Measurements from ENCODE around the gene FIGNL2. TPM values are rescaled to one million over a fixed set of nuclear protein-coding genes. Genes with fewer than 3 reads are reported as not detected.

FIGNL2 gene
- total and polyA plus RNA-seq, 2 of the 13 experiments (the other 11 are each of a cell fraction or from before 2014, with no cell fraction given), result 0.82 to 1.00 TPM

DNA sequence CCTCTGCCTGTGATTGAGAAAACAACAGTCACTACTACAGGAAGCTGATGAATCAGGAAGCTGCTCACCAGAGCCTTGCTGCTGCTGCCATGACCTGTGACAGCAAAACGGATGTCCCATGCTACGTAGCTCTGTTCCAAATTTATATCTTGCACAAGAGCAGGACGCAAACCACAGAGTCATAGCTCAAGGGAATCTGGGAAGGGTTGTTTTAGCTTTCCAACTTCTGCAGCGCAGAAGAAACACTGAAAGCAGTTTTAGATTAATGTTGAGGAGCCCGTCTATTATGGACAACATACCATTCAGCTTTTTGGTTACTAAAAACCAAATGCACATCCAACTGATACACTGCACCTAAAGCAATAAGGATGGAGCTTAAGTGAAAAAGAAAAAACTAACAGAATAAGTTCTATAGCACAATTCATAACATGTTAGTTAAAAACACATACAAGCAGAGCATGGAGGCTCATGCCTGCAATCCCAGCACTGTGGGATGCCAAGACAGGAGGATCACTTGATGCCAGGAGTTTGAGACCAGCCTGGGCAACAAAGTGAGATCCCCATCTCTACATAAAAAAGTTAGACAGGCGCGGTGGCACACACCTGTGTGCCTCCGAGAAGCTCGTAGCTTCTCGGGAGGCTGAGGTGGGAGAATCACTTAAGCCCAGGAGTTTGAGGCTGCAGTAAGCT, 37.6 kb upstream of the FIGNL2 start (continued):
- TF ChIP-seq CENPX (CRISPR knock-in tag; IDR thresholded peaks at IDR 0.05) (no peak), ZBTB38 (CRISPR knock-in tag; IDR thresholded peaks at IDR 0.05) (0 out of 2 replicates have a peak, but pooled peaks have one; percentile 40), HMG20A (CRISPR knock-in tag; IDR thresholded peaks at IDR 0.05; ENCODE audit: borderline replicate concordance) (no peak), ZNF501 (CRISPR knock-in tag; IDR thresholded peaks at IDR 0.05) (no peak), KLF12 (CRISPR knock-in tag; IDR thresholded peaks at IDR 0.05; ENCODE audit: borderline replicate concordance) (no peak), ISX (CRISPR knock-in tag; conservative IDR thresholded peaks at IDR 0.05) (no peak), FOXO1 (CRISPR knock-in tag; IDR thresholded peaks at IDR 0.05) (no peak), MED1 (CRISPR knock-in tag; IDR thresholded peaks at IDR 0.05) (0 out of 2 replicates have a peak, but pooled peaks have one; percentile 16), SNRNP70 (IDR thresholded peaks at IDR 0.05; ENCODE audit: low read depth, low read length) (no peak), IRX3 (CRISPR knock-in tag; IDR thresholded peaks at IDR 0.05; ENCODE audit: borderline replicate concordance, low read depth) (no peak), MAFK (conservative IDR thresholded peaks at IDR 0.05 in 1 of 2, IDR thresholded peaks at IDR 0.05 in 1 of 2; ENCODE audit: low read length in 2 of 2) (no peak), NONO (IDR thresholded peaks at IDR 0.05) (no peak), NONO (CRISPR knock-in tag; conservative IDR thresholded peaks at IDR 0.05) (no peak), ARID2 (CRISPR knock-in tag; IDR thresholded peaks at IDR 0.05; ENCODE audit: borderline replicate concordance) (no peak), ELF3 (CRISPR knock-in tag; IDR thresholded peaks at IDR 0.05) (peak; percentile 38; the same call in 1 of the 2 replicates)
- TF ChIP-seq, protein P1, sequence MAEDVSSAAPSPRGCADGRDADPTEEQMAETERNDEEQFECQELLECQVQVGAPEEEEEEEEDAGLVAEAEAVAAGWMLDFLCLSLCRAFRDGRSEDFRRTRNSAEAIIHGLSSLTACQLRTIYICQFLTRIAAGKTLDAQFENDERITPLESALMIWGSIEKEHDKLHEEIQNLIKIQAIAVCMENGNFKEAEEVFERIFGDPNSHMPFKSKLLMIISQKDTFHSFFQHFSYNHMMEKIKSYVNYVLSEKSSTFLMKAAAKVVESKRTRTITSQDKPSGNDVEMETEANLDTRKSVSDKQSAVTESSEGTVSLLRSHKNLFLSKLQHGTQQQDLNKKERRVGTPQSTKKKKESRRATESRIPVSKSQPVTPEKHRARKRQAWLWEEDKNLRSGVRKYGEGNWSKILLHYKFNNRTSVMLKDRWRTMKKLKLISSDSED (CRISPR knock-in tag; IDR thresholded peaks at IDR 0.05), result no peak
- TF ChIP-seq, protein P2, sequence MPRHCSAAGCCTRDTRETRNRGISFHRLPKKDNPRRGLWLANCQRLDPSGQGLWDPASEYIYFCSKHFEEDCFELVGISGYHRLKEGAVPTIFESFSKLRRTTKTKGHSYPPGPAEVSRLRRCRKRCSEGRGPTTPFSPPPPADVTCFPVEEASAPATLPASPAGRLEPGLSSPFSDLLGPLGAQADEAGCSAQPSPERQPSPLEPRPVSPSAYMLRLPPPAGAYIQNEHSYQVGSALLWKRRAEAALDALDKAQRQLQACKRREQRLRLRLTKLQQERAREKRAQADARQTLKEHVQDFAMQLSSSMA (CRISPR knock-in tag; IDR thresholded peaks at IDR 0.05), result no peak
- TF ChIP-seq, protein P3, sequence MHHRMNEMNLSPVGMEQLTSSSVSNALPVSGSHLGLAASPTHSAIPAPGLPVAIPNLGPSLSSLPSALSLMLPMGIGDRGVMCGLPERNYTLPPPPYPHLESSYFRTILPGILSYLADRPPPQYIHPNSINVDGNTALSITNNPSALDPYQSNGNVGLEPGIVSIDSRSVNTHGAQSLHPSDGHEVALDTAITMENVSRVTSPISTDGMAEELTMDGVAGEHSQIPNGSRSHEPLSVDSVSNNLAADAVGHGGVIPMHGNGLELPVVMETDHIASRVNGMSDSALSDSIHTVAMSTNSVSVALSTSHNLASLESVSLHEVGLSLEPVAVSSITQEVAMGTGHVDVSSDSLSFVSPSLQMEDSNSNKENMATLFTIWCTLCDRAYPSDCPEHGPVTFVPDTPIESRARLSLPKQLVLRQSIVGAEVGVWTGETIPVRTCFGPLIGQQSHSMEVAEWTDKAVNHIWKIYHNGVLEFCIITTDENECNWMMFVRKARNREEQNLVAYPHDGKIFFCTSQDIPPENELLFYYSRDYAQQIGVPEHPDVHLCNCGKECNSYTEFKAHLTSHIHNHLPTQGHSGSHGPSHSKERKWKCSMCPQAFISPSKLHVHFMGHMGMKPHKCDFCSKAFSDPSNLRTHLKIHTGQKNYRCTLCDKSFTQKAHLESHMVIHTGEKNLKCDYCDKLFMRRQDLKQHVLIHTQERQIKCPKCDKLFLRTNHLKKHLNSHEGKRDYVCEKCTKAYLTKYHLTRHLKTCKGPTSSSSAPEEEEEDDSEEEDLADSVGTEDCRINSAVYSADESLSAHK (CRISPR knock-in tag; IDR thresholded peaks at IDR 0.05; ENCODE audit: borderline replicate concordance), result no peak
- TF ChIP-seq, protein P4, sequence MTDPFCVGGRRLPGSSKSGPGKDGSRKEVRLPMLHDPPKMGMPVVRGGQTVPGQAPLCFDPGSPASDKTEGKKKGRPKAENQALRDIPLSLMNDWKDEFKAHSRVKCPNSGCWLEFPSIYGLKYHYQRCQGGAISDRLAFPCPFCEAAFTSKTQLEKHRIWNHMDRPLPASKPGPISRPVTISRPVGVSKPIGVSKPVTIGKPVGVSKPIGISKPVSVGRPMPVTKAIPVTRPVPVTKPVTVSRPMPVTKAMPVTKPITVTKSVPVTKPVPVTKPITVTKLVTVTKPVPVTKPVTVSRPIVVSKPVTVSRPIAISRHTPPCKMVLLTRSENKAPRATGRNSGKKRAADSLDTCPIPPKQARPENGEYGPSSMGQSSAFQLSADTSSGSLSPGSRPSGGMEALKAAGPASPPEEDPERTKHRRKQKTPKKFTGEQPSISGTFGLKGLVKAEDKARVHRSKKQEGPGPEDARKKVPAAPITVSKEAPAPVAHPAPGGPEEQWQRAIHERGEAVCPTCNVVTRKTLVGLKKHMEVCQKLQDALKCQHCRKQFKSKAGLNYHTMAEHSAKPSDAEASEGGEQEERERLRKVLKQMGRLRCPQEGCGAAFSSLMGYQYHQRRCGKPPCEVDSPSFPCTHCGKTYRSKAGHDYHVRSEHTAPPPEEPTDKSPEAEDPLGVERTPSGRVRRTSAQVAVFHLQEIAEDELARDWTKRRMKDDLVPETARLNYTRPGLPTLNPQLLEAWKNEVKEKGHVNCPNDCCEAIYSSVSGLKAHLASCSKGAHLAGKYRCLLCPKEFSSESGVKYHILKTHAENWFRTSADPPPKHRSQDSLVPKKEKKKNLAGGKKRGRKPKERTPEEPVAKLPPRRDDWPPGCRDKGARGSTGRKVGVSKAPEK (CRISPR knock-in tag; IDR thresholded peaks at IDR 0.05; ENCODE audit: borderline replicate concordance), result no peak
- TF ChIP-seq, protein P5, sequence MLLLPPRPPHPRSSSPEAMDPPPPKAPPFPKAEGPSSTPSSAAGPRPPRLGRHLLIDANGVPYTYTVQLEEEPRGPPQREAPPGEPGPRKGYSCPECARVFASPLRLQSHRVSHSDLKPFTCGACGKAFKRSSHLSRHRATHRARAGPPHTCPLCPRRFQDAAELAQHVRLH (CRISPR knock-in tag; IDR thresholded peaks at IDR 0.05; ENCODE audit: borderline replicate concordance, low read depth), result no peak
- TF ChIP-seq, protein P6, sequence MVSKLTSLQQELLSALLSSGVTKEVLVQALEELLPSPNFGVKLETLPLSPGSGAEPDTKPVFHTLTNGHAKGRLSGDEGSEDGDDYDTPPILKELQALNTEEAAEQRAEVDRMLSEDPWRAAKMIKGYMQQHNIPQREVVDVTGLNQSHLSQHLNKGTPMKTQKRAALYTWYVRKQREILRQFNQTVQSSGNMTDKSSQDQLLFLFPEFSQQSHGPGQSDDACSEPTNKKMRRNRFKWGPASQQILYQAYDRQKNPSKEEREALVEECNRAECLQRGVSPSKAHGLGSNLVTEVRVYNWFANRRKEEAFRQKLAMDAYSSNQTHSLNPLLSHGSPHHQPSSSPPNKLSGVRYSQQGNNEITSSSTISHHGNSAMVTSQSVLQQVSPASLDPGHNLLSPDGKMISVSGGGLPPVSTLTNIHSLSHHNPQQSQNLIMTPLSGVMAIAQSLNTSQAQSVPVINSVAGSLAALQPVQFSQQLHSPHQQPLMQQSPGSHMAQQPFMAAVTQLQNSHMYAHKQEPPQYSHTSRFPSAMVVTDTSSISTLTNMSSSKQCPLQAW (CRISPR knock-in tag; IDR thresholded peaks at IDR 0.05), result no peak

All from HepG2 (cell line).